NOMO-1 treated with DMSO at 0.1 percent for 48 hours (cell line): Measurements from ENCODE around the gene EZH1.

Experiments
- DNase-seq: peaks from one replicate; lab custom pipeline; 2025; ENCODE audit not compliant: unreplicated experiment; lab: John Stamatoyannopoulos, UW

The EZH1 gene

GRCh38 chr17:42744806-42745617 lies at the start of gene EZH1:
Gene EZH1, minus strand, starts transcription at chr17:42745040. Its CDS starts 16,099 bp downstream, at chr17:42728941.
- peak; percentile 84 for DNase-seq

- DNase-seq = no peak
Measured at GRCh38 chr17:42792545-42792944, 47.7 kb upstream of the EZH1 start.

GRCh38 chr17:42791948-42792347 lies 47.1 kb upstream of the EZH1 start:
- no peak for DNase-seq

GRCh38 chr17:42787266-42787665 lies 42.4 kb upstream of the EZH1 start:
- DNase-seq = no peak

GRCh38 chr17:42784811-42785592 lies 40.2 kb upstream of the EZH1 start:
- no peak for DNase-seq

GRCh38 chr17:42784409-42784808 lies 39.6 kb upstream of the EZH1 start:
- no peak for DNase-seq

GRCh38 chr17:42783791-42784138 lies 38.9 kb upstream of the EZH1 start:
- no peak for DNase-seq

- DNase-seq = no peak
Measured at GRCh38 chr17:42783062-42783790, 38.4 kb upstream of the EZH1 start.

GRCh38 chr17:42782166-42783061 lies 37.6 kb upstream of the EZH1 start:
- DNase-seq = no peak

- DNase-seq = no peak
Measured at GRCh38 chr17:42781639-42782165, 36.9 kb upstream of the EZH1 start.

GRCh38 chr17:42780851-42781638 lies 36.2 kb upstream of the EZH1 start:
- no peak for DNase-seq

- DNase-seq = no peak
Measured at GRCh38 chr17:42779936-42780850, 35.4 kb upstream of the EZH1 start, which contains the start of gene WNK4. Gene WNK4, plus strand, starts transcription at chr17:42780610. Its CDS starts 89 bp downstream, at chr17:42780699.

- no peak for DNase-seq
Measured at GRCh38 chr17:42779304-42779935, 34.6 kb upstream of the EZH1 start.

GRCh38 chr17:42778570-42778969 lies 33.7 kb upstream of the EZH1 start:
- no peak for DNase-seq

GRCh38 chr17:42775534-42776098 lies 30.8 kb upstream of the EZH1 start:
- DNase-seq = peak; percentile 36

GRCh38 chr17:42774066-42774745 lies 29.4 kb upstream of the EZH1 start:
- DNase-seq = no peak
